Naive thymus-derived CD4-positive, alpha-beta T cell (primary cell): ENCODE measurements around the gene SOCS3. TPM values are rescaled to one million over a fixed set of nuclear protein-coding genes. Genes with fewer than 3 reads are reported as not detected.

Experiments used
- ATAC-seq: fragments of 150-1000 bp; cut with Tn5 transposase; 2 replicates; pipeline ENCODE4 v1.10.0; 2021; ENCODE audit warnings: mild to moderate bottlenecking, moderate library complexity
- CTCF ChIA-PET: fragments of 350-600 bp; sonication (Branson Sonifier 250); formaldehyde crosslinking; loops from one replicate; lab custom pipeline; 2021; ENCODE audit warnings: antibody characterized with exemption; lab: Charles Lee
- POLR2A ChIA-PET: fragments of 350-600 bp; sonication (Branson Sonifier 250); formaldehyde crosslinking; loops from one replicate; lab custom pipeline; 2021; ENCODE audit warnings: antibody characterized with exemption, inconsistent platforms; lab: Charles Lee
- DNase-seq, 9 donors: peaks; one replicate each; pipeline versions ENCODE4 v3.0.0 to v3.0.0-alpha.2; 2020 to 2022; ENCODE audit warnings: mixed read lengths in 1 of 9
- H3K27ac ChIP-seq: one replicate; pipeline ENCODE4 v1.7.0; 2013; ENCODE audit warnings: mild to moderate bottlenecking, low read depth, low read length, moderate library complexity
- H3K27me3 ChIP-seq, 2 donors: one replicate each; pipeline ENCODE4 v1.7.0; 2013; ENCODE audit warnings: low read length in 2 of 2, mild to moderate bottlenecking in 2 of 2, moderate library complexity in 2 of 2; ENCODE audit not compliant: control insufficient read depth in 2 of 2, insufficient read depth in 2 of 2
- H3K36me3 ChIP-seq, 3 experiments: 1 replicate in 2 of 3; 2 replicates in 1 of 3; pipeline ENCODE4 v1.7.0; 2013; ENCODE audit warnings: low read length in 3 of 3, mild to moderate bottlenecking in 3 of 3, moderate library complexity in 1 of 3; ENCODE audit not compliant: insufficient read depth in 3 of 3, control insufficient read depth in 2 of 3
- H3K4me1 ChIP-seq, 2 donors: one replicate each; pipeline ENCODE4 v1.7.0; 2013; ENCODE audit warnings: low read length in 2 of 2, mild to moderate bottlenecking in 2 of 2, moderate library complexity in 1 of 2; ENCODE audit not compliant: control insufficient read depth in 2 of 2, insufficient read depth in 2 of 2
- H3K4me3 ChIP-seq: 2 replicates; pipeline ENCODE4 v1.7.0; 2013; ENCODE audit warnings: mild to moderate bottlenecking, low read length
- H3K9me3 ChIP-seq, 3 experiments: 1 replicate in 2 of 3; 2 replicates in 1 of 3; pipeline ENCODE4 v1.7.0; 2013; ENCODE audit warnings: low read length in 3 of 3; ENCODE audit not compliant: control insufficient read depth in 2 of 3
- H3K27ac Mint-ChIP-seq, 9 donors: one replicate each; pipeline ENCODE4 v1.8.0; 2020 to 2022; ENCODE audit warnings: mixed read lengths in 9 of 9, mild to moderate bottlenecking in 8 of 9, moderate library complexity in 5 of 9, inconsistent platforms in 2 of 9
- H3K27me3 Mint-ChIP-seq, 5 donors: one replicate each; pipeline ENCODE4 v1.8.0; 2021 to 2022; ENCODE audit warnings: mixed read lengths in 5 of 5, mild to moderate bottlenecking in 1 of 5
- H3K36me3 Mint-ChIP-seq, 5 donors: one replicate each; pipeline ENCODE4 v1.8.0; 2020 to 2022; ENCODE audit warnings: mixed read lengths in 5 of 5, mild to moderate bottlenecking in 3 of 5, inconsistent platforms in 1 of 5
- H3K4me1 Mint-ChIP-seq, 7 donors: one replicate each; pipeline ENCODE4 v1.8.0; 2020 to 2022; ENCODE audit warnings: mixed read lengths in 7 of 7, mild to moderate bottlenecking in 3 of 7, inconsistent platforms in 1 of 7
- H3K4me3 Mint-ChIP-seq, 10 donors: one replicate each; pipeline ENCODE4 v1.8.0; 2020 to 2022; ENCODE audit warnings: mild to moderate bottlenecking in 10 of 10, mixed read lengths in 10 of 10, moderate library complexity in 6 of 10, inconsistent platforms in 2 of 10
- H3K9me3 Mint-ChIP-seq, 11 donors: one replicate each; pipeline ENCODE4 v1.8.0; 2020 to 2022; ENCODE audit warnings: mixed read lengths in 11 of 11, mild to moderate bottlenecking in 4 of 11, inconsistent platforms in 1 of 11, moderate library complexity in 1 of 11
- intact Hi-C, 2 donors: fragments of 100-400 bp; cut with micrococcal nuclease; formaldehyde crosslinking; loops; one replicate each; pipeline ENCODE4 v1.15.1; 2023
- polyA plus RNA-seq, 2 donors: library from polyadenylated mRNA; unstranded; fragments of 300-500 nt; fragmentation: Illumina TruSeq; gene quantifications; one replicate each; pipeline ENCODE4 v1.2.3, GENCODE V29; 2021
- total RNA-seq, 6 experiments: library from RNA in 5 of 6; stranded (reverse) in 5 of 6; gene quantifications; 1 replicate in 5 of 6; 2 replicates in 1 of 6; pipeline ENCODE4 v1.2.3 and lab custom pipeline; 2021 to 2026

The SOCS3 gene
- total and polyA plus RNA-seq, 7 experiments from 2014 or later = 8.1 to 281 (median 110) TPM

DNA sequence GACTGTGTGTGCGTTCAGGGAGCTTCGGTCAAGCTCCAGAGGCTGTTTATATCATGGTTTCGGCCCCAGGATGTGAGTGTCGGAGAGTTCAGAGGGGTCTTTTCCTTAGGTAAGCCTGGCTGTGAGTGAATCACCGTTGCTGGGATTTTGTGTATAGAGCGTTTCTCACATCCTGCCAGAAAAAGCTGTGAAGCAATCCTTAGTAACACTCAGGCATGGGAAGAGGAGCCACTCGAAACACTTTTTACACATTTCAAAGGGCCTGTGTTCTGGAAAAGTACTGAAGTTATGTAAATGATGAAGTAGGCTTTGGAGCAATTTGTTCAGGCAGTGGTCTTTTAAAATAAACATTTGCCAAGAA, 19.2 kb upstream of the SOCS3 start:
- no peaks in the 10 kb centered on the region for H3K27me3 ChIP-seq
- peaks cover 0 to 3% (median 0%) of the 10 kb centered on the region in 11 donors for H3K9me3 Mint-ChIP-seq
- DNase-seq = no peak
- peak overlapping the region; percentile 80 to 93 (median 91) for H3K27ac Mint-ChIP-seq
- H3K9me3 ChIP-seq = no peaks in the 10 kb centered on the region
- H3K36me3 Mint-ChIP-seq = peaks cover 0 to 23% (median 5%) of the 10 kb centered on the region in 5 donors
- peak overlapping the region; percentile 65 to 96 (median 93) for H3K4me3 Mint-ChIP-seq
- no peaks in the 10 kb centered on the region for H3K36me3 ChIP-seq
- H3K4me1 Mint-ChIP-seq = peaks cover 45 to 58% (median 48%) of the 10 kb centered on the region in 7 donors
- no peaks in the 10 kb centered on the region for H3K27me3 Mint-ChIP-seq
- H3K4me1 ChIP-seq = peaks cover 41 to 50% of the 10 kb centered on the region in 2 donors
- peak overlapping the region; percentile 82 for H3K4me3 ChIP-seq
- ChIA-PET CTCF (interaction anchor here (1.2 to 1.4 kb wide), 2 partner anchors 39 to 43 kb away, joined by 4 to 5 read pairs; no protein-coding TSS in a partner anchor), POLR2A (interaction anchor here (1.0 to 2.3 kb wide), 6 partner anchors 9 to 125 kb away, joined by 3 to 7 read pairs (median 4); no protein-coding TSS in a partner anchor)
- H3K27ac ChIP-seq = peak overlapping the region; percentile 73
- no peak for ATAC-seq
- intact Hi-C loops = loop anchor here in 1 of 2 donors (2.0 kb wide), 2 partner anchors 18 to 36 kb away; partner anchors contain the start of gene SOCS3

GRCh38 chr17:78378225-78379130, 18.6 kb upstream of the SOCS3 start, which contains the start of gene PGS1:
TSS of gene PGS1 (plus strand) at chr17:78378649. CDS start at chr17:78378666, 17 bp downstream.
- Histone ChIP-seq H3K9me3 (no peaks in the 10 kb centered on the region), H3K4me1 (peaks cover 35 to 44% of the 10 kb centered on the region in 2 donors), H3K27ac (peak within 1 kb of the TSS; percentile 73), H3K27me3 (no peaks in the 10 kb centered on the region), H3K36me3 (no peaks in the 10 kb centered on the region), H3K4me3 (peak within 1 kb of the TSS; percentile 82)
- peak within 1 kb of the TSS; percentile 65 to 96 (median 93) for H3K4me3 Mint-ChIP-seq
- ATAC-seq (peak; percentile 70), DNase-seq (peak; percentile 76 to 91 (median 87))
- H3K27me3 Mint-ChIP-seq = no peaks in the 10 kb centered on the region
- intact Hi-C loops = loop anchor here (1.0 to 2.0 kb wide), 5 partner anchors 18 to 164 kb away; partner anchors contain the start of genes SOCS3 (in 2 of the 2) and BIRC5 (in 1 of the 2)
- H3K9me3 Mint-ChIP-seq = peaks cover 0 to 3% (median 0%) of the 10 kb centered on the region in 11 donors
- ChIA-PET POLR2A (interaction anchor here (1.0 to 2.3 kb wide), 10 partner anchors 9 to 1652 kb away, joined by 3 to 7 read pairs (median 4); partner anchors contain the start of genes JMJD6 and METTL23), CTCF (interaction anchor here (1.1 kb wide), 1 partner anchor 43 kb away, joined by 3 read pairs; no protein-coding TSS in a partner anchor)
- H3K36me3 Mint-ChIP-seq = peaks cover 0 to 23% (median 5%) of the 10 kb centered on the region in 5 donors
- peaks cover 38 to 51% (median 42%) of the 10 kb centered on the region in 7 donors for H3K4me1 Mint-ChIP-seq
- H3K27ac Mint-ChIP-seq = peak within 1 kb of the TSS; percentile 87 to 93 (median 91)

- ATAC-seq (no peak), DNase-seq (no peak)
- Histone ChIP-seq H3K27me3 (no peaks in the 10 kb centered on the region), H3K4me3 (peak overlapping the region; percentile 82), H3K9me3 (no peaks in the 10 kb centered on the region), H3K27ac (peak overlapping the region; percentile 73), H3K4me1 (peaks cover 34 to 37% of the 10 kb centered on the region in 2 donors), H3K36me3 (no peaks in the 10 kb centered on the region)
- ChIA-PET CTCF (interaction anchor here (0.7 to 1.1 kb wide), 2 partner anchors 44 to 308 kb away, joined by 3 to 4 read pairs; no protein-coding TSS in a partner anchor), POLR2A (interaction anchor here (1.1 to 2.3 kb wide), 7 partner anchors 10 to 1652 kb away, joined by 3 to 7 read pairs (median 4); partner anchors contain the start of genes JMJD6 and METTL23)
- H3K27me3 Mint-ChIP-seq = no peaks in the 10 kb centered on the region
- H3K9me3 Mint-ChIP-seq = peaks cover 0 to 3% (median 0%) of the 10 kb centered on the region in 11 donors
- peaks cover 0 to 23% (median 5%) of the 10 kb centered on the region in 5 donors for H3K36me3 Mint-ChIP-seq
- peak overlapping the region; percentile 65 to 96 (median 92) for H3K4me3 Mint-ChIP-seq
- peaks cover 32 to 47% (median 36%) of the 10 kb centered on the region in 7 donors for H3K4me1 Mint-ChIP-seq
- peak overlapping the region in 8 of 9 donors; percentile 74 to 93 (median 86) for H3K27ac Mint-ChIP-seq
- intact Hi-C loops = loop anchor here (1.0 to 2.0 kb wide), 5 partner anchors 17 to 164 kb away; partner anchors contain the start of genes SOCS3 (in 2 of the 2) and BIRC5 (in 1 of the 2)
Observed at GRCh38 chr17:78377858-78378224, 18.0 kb upstream of the SOCS3 start.

DNA sequence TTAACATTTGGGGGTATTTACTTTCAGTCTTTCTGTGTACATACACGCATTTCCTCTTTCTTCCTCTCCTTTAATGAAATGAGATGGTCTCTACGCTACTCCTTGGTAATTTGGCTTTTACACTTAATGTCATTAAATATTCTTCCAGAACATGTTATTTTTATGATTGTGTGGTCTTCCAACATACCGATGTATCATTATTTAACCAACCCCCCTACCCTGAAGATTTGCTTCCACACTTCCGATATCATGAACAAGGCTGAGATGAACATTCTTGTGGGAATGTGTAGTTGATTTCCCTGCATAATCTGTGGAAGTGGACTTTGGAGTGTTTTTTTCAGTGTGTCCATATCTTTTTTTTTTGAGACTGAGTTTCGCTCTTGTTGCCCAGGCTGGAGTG, 16.3 kb upstream of the SOCS3 start:
- Histone ChIP-seq H3K27ac (no peak overlapping the region), H3K4me3 (no peak overlapping the region), H3K27me3 (no peaks in the 10 kb centered on the region), H3K36me3 (no peaks in the 10 kb centered on the region), H3K4me1 (peaks cover 21 to 22% of the 10 kb centered on the region in 2 donors), H3K9me3 (no peaks in the 10 kb centered on the region)
- no peak for ATAC-seq
- peaks cover 0 to 11% (median under 1%) of the 10 kb centered on the region in 5 donors for H3K36me3 Mint-ChIP-seq
- DNase-seq = no peak
- CTCF ChIA-PET = no interaction called here
- peaks cover 17 to 32% (median 20%) of the 10 kb centered on the region in 7 donors for H3K4me1 Mint-ChIP-seq
- peaks cover 0 to 3% (median 0%) of the 10 kb centered on the region in 11 donors for H3K9me3 Mint-ChIP-seq
- no peaks in the 10 kb centered on the region for H3K27me3 Mint-ChIP-seq
- H3K4me3 Mint-ChIP-seq = peak overlapping the region in 2 of 10 donors; percentile 6 to 15
- peak overlapping the region in 1 of 9 donors; percentile 16 for H3K27ac Mint-ChIP-seq
- intact Hi-C loops = no loop called here
- POLR2A ChIA-PET = interaction anchor here (0.8 kb wide), 1 partner anchor 453 kb away, joined by 3 read pairs; no protein-coding TSS in a partner anchor

DNA sequence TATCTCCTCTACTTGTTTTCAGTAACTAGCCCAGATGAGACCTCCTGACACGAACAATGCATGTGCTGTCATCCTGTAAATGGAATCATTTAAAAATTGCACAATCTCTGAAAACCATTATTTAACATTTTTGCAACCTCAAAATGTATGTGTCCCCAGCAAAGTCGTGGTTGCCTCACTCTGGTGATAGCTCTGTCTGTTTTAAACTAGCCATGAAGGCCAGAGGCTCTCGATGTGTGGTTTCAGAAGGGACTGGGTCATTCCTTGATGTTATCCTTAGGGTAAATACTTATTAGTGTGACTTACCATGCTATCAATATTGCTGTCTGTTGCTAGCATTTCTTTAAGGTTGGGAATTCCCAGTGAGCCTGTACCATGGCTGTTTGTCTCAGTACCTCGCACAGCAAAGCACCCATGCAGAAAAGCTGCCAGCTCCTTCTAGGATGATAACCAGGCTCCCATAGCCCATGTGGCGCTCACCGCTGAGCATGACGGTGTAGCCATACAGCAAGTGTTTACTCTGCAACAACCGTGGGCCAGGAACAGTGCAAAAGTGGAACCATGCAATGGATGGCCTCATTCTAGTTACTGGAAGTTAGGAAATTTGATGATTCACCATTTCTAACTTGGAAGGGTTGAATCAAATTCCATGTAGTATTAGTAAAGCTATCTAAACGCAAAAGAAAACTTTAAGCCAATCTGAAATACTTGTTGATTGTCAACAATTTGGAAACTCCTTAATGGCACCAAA, 15.7 kb upstream of the SOCS3 start:
- H3K9me3 ChIP-seq = no peaks in the 10 kb centered on the region
- H3K36me3 Mint-ChIP-seq = peaks cover 0 to 8% (median 0%) of the 10 kb centered on the region in 5 donors
- ATAC-seq (peak; percentile 43), DNase-seq (no peak)
- ChIA-PET POLR2A (interaction anchor here (0.8 kb wide), 2 partner anchors 30 to 454 kb away, joined by 3 read pairs; no protein-coding TSS in a partner anchor), CTCF (no interaction called here)
- H3K27ac Mint-ChIP-seq = peak overlapping the region in 1 of 9 donors; percentile 16
- no peaks in the 10 kb centered on the region for H3K36me3 ChIP-seq
- H3K9me3 Mint-ChIP-seq = peaks cover 0 to 3% (median 0%) of the 10 kb centered on the region in 11 donors
- H3K4me3 Mint-ChIP-seq = peak overlapping the region in 1 of 10 donors; percentile 45
- H3K4me1 ChIP-seq = peaks cover 16% of the 10 kb centered on the region in 2 donors
- H3K4me3 ChIP-seq = no peak overlapping the region
- intact Hi-C loops = no loop called here
- no peaks in the 10 kb centered on the region for H3K27me3 ChIP-seq
- no peaks in the 10 kb centered on the region for H3K27me3 Mint-ChIP-seq
- peaks cover 12 to 26% (median 14%) of the 10 kb centered on the region in 7 donors for H3K4me1 Mint-ChIP-seq
- no peak overlapping the region for H3K27ac ChIP-seq
